GM23248 (cell line): ENCODE measurements around the gene CPAMD8.

Experiments
- EZH2 ChIP-seq: fragments of 200-600 bp; sonication (generic); IDR thresholded peaks from 2 replicates; pipeline ENCODE4 v1.6.1; 2018; ENCODE audit warnings: antibody characterized with exemption, mild to moderate bottlenecking; ENCODE audit not compliant: insufficient read depth, poor library complexity, severe bottlenecking
- EZH2phosphoT487 ChIP-seq: fragments of 200-600 bp; sonication (generic); IDR thresholded peaks from 2 replicates; pipeline ENCODE4 v1.6.1; 2018; ENCODE audit warnings: antibody characterized with exemption, moderate library complexity, mild to moderate bottlenecking, low read depth; ENCODE audit not compliant: insufficient read depth

DNA sequence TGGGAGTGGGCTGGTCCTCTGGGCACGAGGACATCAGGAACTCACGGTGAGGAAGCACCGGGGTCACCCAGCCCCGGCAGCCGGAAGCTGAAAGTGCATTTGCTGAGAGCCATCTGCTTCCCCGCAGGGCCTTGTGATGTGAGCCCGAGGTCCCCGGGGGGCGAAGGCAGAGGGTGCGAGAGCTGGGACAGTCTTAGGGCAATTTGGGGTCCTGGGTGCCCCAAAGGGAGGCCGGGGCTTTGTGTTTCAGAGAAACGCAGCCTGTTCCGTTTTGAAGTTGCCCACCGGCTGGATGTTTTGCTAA lies 133.0 kb downstream of the CPAMD8 start:
- TF ChIP-seq EZH2 = no peak
- TF ChIP-seq EZH2phosphoT487 = no peak
